Brain microvascular endothelial cell (primary cell): ENCODE measurements around the gene BRF1.

Experiments
- DNase-seq: peaks from one replicate; pipeline ENCODE4 v3.0.0-alpha.2; 2020
- H3K27ac ChIP-seq: fragments of 250-450 bp; sonication (Bioruptor Pico); 2 replicates; pipeline ENCODE4 v1.5.1; 2020; ENCODE audit warnings: mild to moderate bottlenecking, moderate library complexity
- H3K27me3 ChIP-seq: fragments of 250-450 bp; sonication (Bioruptor Pico); replicated peaks from 2 replicates; pipeline ENCODE4 v1.5.1; 2020; ENCODE audit warnings: mild to moderate bottlenecking
- H3K36me3 ChIP-seq: fragments of 250-450 bp; sonication (Bioruptor Pico); replicated peaks from 2 replicates; pipeline ENCODE4 v1.5.1; 2020; ENCODE audit warnings: mild to moderate bottlenecking
- H3K4me3 ChIP-seq: 2 replicates; pipeline ENCODE4 v1.5.1; 2011; ENCODE audit warnings: low read depth, mild to moderate bottlenecking, control low read depth, low read length, moderate library complexity
- in situ Hi-C: cut with HindIII; loops from 2 replicates; pipeline ENCODE4 v1.10.0; 2017; ENCODE audit warnings: low sequenced_read_pairs, low pct_ligation_motif_present
- TF ChIP-seq, protein P1 (sequence below): IDR thresholded peaks from 2 replicates; pipeline ENCODE4 v1.5.1; 2011; ENCODE audit warnings: low read depth, mild to moderate bottlenecking, moderate library complexity, low read length, control low read depth, inconsistent platforms; ENCODE audit errors: missing control alignments

The BRF1 gene

DNA sequence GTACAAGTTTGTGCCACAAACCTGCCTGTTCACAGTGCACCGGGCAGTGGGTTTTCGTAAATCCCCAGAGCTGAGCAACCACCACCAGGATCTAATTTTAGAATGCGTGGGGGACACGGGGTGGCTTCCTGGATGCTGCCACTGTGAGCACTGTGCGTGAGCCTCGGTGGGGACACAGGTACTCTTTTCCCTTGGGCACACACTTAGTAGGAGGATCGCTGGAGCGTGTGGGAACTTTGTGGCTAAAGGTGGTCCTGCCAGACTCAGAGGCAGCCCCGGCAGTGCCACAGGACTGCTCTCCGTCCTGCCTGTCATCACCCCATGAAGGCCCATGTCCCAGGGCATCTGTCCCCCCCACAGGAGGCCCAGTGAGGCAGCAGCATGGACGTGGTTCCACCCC lies 31.4 kb downstream of the BRF1 start:
- no peaks in the 10 kb centered on the region for H3K27me3 ChIP-seq

DNA sequence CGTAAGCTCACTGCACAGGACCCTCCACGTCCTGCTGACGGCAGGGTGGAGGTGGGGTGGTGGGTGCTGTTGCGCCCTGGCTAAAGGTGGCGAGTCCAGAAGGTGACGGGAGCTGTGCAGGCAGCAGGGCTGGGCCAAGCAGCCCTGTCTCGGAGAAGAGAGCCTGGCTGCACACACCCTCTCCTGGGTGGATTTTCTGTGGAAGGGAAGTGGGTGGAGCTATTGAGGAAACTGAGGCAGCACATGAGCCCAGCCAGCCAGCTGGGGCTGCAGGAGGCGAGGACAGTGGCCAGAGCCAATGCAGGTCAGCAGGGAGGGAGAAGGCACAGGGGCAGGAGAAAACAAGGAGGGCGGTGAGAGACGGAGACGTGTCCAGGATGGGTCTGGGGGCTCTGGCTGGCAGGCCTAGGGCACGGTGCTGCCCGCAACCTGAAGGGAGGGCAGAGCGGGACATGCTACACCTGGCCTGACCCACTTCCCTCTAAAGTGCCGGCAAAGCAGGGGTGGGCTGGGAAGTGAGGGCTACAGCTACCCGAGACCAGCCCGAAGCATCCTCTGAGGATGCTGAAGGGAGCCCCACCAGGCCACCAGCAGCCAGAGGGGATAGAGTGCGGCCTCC lies 32.0 kb downstream of the BRF1 start:
- no peak for DNase-seq
- Histone ChIP-seq H3K27me3 (no peaks in the 10 kb centered on the region), H3K4me3 (no peak overlapping the region), H3K36me3 (no peaks in the 10 kb centered on the region), H3K27ac (no peak overlapping the region)
- in situ Hi-C loops = no loop called here
- TF ChIP-seq, protein P1, sequence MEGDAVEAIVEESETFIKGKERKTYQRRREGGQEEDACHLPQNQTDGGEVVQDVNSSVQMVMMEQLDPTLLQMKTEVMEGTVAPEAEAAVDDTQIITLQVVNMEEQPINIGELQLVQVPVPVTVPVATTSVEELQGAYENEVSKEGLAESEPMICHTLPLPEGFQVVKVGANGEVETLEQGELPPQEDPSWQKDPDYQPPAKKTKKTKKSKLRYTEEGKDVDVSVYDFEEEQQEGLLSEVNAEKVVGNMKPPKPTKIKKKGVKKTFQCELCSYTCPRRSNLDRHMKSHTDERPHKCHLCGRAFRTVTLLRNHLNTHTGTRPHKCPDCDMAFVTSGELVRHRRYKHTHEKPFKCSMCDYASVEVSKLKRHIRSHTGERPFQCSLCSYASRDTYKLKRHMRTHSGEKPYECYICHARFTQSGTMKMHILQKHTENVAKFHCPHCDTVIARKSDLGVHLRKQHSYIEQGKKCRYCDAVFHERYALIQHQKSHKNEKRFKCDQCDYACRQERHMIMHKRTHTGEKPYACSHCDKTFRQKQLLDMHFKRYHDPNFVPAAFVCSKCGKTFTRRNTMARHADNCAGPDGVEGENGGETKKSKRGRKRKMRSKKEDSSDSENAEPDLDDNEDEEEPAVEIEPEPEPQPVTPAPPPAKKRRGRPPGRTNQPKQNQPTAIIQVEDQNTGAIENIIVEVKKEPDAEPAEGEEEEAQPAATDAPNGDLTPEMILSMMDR = no peak

More for the DNA sequence above, 31.4 kb downstream of the BRF1 start:
- in situ Hi-C loops = no loop called here
- H3K36me3 ChIP-seq = no peaks in the 10 kb centered on the region
- TF ChIP-seq, protein P1 = no peak
- no peak overlapping the region for H3K4me3 ChIP-seq
- DNase-seq = no peak
- H3K27ac ChIP-seq = no peak overlapping the region

DNA sequence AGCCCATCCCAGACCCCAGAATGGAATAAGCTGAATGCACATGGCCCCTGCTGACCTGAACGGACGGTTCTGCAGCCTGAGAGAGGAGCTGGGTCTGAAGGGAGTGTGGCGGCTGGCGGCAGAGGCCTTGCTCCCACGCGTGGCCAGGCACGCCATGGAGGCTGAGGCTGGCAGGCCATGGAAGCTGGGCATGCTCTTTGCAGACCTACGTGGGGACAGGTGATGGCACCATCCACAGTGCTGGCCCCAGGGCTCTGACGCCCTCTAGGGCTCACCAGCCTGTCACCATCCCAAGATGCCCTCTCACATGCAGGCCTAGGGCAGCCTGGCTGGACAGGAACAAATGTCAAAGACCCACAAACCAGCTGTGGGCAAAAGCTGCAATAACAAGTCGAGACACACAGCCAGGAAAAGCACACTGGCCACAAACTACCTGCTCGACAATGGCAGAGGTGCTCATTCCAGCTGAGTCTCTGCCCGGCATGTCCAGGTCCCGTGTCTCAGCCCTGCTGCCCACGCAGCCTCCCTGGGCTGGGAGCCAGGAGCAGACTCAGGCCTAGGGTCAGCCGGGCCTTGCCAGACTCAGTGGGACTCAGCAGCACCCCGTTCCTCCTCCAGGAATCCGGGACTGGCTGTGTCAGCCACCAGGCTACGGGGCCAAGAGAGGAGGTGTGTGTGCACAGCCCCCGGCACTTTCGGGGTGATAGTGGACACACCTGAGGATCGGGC lies 32.8 kb downstream of the BRF1 start:
- in situ Hi-C loops = no loop called here
- Histone ChIP-seq H3K36me3 (no peaks in the 10 kb centered on the region), H3K27me3 (no peaks in the 10 kb centered on the region), H3K4me3 (no peak overlapping the region), H3K27ac (no peak overlapping the region)
- no peak for DNase-seq
- TF ChIP-seq, protein P1 = no peak

DNA sequence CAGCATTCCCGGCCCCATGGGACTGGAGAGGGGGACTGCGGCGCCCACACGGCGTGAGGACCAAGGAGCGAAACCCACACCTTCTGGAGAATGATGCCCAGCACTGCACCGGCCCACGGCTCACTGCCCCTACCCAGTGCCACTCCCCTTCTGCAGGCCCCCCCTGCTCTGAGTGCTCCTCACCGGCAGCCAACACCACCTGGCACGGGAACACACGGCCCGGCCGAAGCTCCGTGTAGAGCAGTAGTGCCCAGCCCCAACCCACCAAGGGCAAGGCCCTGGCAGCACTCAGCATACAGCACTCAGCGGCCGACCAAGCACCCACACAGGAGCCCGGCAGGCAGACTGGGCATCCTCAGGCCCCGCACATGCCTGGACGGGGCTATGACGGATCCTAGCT lies 39.0 kb downstream of the BRF1 start:
- H3K27ac ChIP-seq = no peak overlapping the region
- in situ Hi-C loops = no loop called here
- no peak overlapping the region for H3K4me3 ChIP-seq
- no peaks in the 10 kb centered on the region for H3K36me3 ChIP-seq
- TF ChIP-seq, protein P1 = no peak
- DNase-seq = no peak
- H3K27me3 ChIP-seq = no peaks in the 10 kb centered on the region

DNA sequence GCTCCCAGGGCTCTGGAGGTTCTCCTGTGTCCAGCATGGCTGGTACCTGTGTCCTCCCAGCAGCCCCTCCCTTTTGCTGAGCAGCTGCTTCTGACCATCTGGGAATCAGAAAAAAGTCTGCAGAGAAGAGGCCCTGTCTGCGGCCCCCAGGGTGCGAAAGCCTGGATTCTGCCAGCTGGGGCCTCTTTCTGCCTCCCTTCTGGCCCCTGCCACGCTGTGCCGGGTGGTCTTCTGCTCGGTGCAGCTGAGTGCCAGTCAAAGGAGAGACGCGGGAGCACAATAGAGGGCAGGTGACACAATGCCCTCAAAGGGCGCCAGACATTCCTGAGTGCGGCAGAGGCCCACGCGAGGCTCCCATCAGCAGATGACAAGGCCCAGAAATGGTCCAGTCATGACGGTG lies 39.8 kb downstream of the BRF1 start:
- no peak overlapping the region for H3K4me3 ChIP-seq
- DNase-seq = no peak
- TF ChIP-seq, protein P1 = no peak
- H3K27me3 ChIP-seq = no peaks in the 10 kb centered on the region
- H3K36me3 ChIP-seq = no peaks in the 10 kb centered on the region
- H3K27ac ChIP-seq = no peak overlapping the region
- in situ Hi-C loops = no loop called here
